ENCODE measurements around the gene NEBL.
A peak's percentile ranks its signal among the peaks of the same experiment; 100 is the strongest.

The NEBL gene

DNA sequence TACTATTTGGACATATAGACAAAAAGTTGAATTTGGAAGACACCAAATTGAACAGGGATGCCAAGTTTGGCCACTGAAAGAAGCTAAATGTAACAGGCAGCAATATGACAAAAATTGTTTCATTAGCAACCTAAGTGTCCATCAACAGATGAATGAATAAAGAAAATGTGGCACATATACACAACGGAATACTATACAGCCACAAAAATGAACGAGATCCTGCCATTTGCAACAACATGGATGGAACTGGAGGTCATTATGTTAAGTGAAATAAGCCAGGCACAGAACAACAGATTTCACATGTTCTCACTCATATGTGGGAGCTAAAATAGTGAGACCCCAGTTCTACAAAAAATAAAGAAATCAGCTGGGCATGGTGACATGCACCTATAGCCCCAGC, 43.8 kb downstream of the NEBL start:
- TF ChIP-seq, protein P1, sequence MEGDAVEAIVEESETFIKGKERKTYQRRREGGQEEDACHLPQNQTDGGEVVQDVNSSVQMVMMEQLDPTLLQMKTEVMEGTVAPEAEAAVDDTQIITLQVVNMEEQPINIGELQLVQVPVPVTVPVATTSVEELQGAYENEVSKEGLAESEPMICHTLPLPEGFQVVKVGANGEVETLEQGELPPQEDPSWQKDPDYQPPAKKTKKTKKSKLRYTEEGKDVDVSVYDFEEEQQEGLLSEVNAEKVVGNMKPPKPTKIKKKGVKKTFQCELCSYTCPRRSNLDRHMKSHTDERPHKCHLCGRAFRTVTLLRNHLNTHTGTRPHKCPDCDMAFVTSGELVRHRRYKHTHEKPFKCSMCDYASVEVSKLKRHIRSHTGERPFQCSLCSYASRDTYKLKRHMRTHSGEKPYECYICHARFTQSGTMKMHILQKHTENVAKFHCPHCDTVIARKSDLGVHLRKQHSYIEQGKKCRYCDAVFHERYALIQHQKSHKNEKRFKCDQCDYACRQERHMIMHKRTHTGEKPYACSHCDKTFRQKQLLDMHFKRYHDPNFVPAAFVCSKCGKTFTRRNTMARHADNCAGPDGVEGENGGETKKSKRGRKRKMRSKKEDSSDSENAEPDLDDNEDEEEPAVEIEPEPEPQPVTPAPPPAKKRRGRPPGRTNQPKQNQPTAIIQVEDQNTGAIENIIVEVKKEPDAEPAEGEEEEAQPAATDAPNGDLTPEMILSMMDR (IDR thresholded peaks at IDR 0.05; ENCODE audit: low read depth, low read length) = no peak

DNA sequence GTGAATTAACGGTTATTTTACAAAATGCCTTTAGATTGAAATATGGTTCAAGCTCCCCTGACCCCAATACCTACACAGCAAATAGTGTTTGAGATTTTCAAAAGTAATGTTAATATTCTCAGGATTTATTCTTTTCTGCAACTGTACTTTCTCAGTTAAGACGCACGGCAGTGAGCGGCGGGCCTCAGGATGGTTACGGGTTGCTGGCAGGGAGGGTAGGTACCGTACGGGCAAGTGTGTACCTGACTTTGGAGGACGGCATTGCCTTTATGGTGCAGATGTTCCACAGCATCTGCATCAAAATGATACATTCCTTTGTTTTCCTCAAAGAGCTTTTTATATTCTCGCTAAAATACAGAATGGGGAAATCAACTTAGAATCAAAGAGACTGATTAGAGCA, 44.8 kb downstream of the NEBL start:
- no peak for DNase-seq (ENCODE audit: low read depth in 2 of 2)
- TF ChIP-seq, protein P1 (IDR thresholded peaks at IDR 0.05; ENCODE audit: low read depth, low read length) = no peak
- H3K4me3 ChIP-seq (replicated peaks in 1 of 2; ENCODE audit: low read depth in 2 of 2, low read length in 2 of 2) = no peak overlapping the region

More for the DNA sequence above, 43.8 kb downstream of the NEBL start:
- no peak overlapping the region for H3K4me3 ChIP-seq (replicated peaks in 1 of 2; ENCODE audit: low read depth in 2 of 2, low read length in 2 of 2)
- DNase-seq (ENCODE audit: low read depth in 2 of 2) = no peak

DNA sequence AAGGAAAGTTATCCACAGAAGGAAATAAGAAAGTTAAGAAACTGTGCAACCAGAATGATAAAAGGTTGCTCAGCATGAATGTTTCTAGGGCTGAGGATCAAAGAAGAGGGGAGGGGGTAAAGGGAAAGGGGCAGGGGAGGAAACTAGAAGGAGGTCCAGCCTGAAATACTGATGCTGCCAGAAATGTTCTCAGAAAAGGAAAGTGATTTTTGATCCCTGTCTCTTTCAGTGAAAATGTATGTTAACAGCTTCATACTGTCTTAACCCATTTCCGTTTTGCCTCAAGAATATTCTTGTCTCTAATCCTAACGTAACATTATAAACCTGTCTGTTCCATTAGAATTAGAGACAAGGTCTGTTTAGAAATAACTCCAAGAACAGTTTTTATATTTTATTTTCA, 49.6 kb downstream of the NEBL start:
- H3K4me3 ChIP-seq (replicated peaks in 1 of 2; ENCODE audit: low read depth in 2 of 2, low read length in 2 of 2) = no peak overlapping the region
- TF ChIP-seq, protein P1 (IDR thresholded peaks at IDR 0.05; ENCODE audit: low read depth, low read length) = no peak
- no peak for DNase-seq (ENCODE audit: low read depth in 2 of 2)

DNA sequence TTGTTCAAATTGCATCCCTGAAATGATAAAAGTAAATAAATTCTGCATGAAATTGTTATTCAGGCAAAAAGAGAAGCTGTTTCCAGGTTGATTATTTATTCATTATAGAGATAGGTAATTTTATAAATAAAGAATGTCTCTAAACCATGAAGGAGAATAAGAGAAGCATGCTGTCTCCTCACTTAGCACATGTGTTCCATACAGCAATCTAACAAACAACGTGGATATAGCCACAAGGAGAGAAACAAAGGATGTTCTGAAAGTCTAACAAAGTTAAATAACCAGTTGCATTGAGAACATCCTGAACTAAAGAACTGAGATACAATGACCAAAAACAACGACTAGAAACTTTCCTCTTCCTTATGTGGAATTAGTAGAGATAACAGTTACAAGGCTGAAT, 50.8 kb downstream of the NEBL start:
- H3K4me3 ChIP-seq (replicated peaks in 1 of 2; ENCODE audit: low read depth in 2 of 2, low read length in 2 of 2) = no peak overlapping the region
- no peak for DNase-seq (ENCODE audit: low read depth in 2 of 2)
- TF ChIP-seq, protein P1 (IDR thresholded peaks at IDR 0.05; ENCODE audit: low read depth, low read length) = no peak

- no peak for DNase-seq (ENCODE audit: low read depth in 2 of 2)
- H3K4me3 ChIP-seq (replicated peaks in 1 of 2; ENCODE audit: low read depth in 2 of 2, low read length in 2 of 2) = no peak overlapping the region
- TF ChIP-seq, protein P1 (IDR thresholded peaks at IDR 0.05; ENCODE audit: low read depth, low read length) = no peak
These were observed 55.7 kb downstream of the NEBL start for GRCh38 chr10:20841419-20841818.

- DNase-seq (ENCODE audit: low read depth in 2 of 2) = no peak
- TF ChIP-seq, protein P1 (IDR thresholded peaks at IDR 0.05; ENCODE audit: low read depth, low read length) = no peak
- H3K4me3 ChIP-seq (replicated peaks in 1 of 2; ENCODE audit: low read depth in 2 of 2, low read length in 2 of 2) = no peak overlapping the region
These were observed 57.2 kb downstream of the NEBL start for GRCh38 chr10:20839910-20840309.

DNA sequence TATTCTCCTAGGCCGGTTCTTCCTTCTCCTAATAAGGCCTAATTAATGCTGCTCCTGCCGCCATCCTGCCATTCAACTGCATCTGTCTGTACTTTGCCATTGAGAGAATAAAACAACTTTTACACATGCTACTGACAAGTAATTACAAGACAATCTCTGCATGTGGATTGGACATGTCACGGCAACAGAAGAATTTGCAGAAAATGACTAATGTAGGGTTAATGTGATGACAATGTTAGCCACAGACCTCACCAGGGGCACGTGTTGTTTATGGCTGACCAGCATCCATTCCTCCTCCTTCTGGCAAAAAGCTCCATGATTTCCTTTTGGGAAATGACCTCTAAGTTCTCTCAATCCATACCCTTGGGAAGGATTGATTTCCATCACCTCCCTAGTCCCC, 58.0 kb downstream of the NEBL start:
- TF ChIP-seq, protein P1 (IDR thresholded peaks at IDR 0.05; ENCODE audit: low read depth, low read length) = no peak
- DNase-seq (ENCODE audit: low read depth in 2 of 2) = peak in 1 of 2 donors; percentile 38

More for the DNA sequence above, 58.0 kb downstream of the NEBL start:
- H3K4me3 ChIP-seq (replicated peaks in 1 of 2; ENCODE audit: low read depth in 2 of 2, low read length in 2 of 2) = no peak overlapping the region
